WI38 (cell line): ENCODE data around the gene TTC16.

ENCODE experiments used
- H3K4me3 ChIP-seq: 2 replicates; pipeline ENCODE4 v1.5.1; 2011; ENCODE audit warnings: low read depth, mild to moderate bottlenecking, control low read depth, low read length
- CTCF ChIP-seq: IDR thresholded peaks from 2 replicates; pipeline ENCODE4 v1.5.1; 2012; ENCODE audit warnings: low read depth, mild to moderate bottlenecking, control low read depth, low read length

The TTC16 gene

GRCh38 chr9:127706836-127707241, 9.0 kb upstream of the TTC16 start, which contains the start of gene CFAP157:
Gene CFAP157, plus strand, starts transcription at chr9:127706988. Its CDS starts 44 bp downstream, at chr9:127707032.
- TF ChIP-seq CTCF = no peak
- H3K4me3 ChIP-seq = no peak within 1 kb of the TSS

GRCh38 chr9:127707766-127708165, 8.1 kb upstream of the TTC16 start:
- no peak overlapping the region for H3K4me3 ChIP-seq
- no peak for TF ChIP-seq CTCF

- H3K4me3 ChIP-seq = no peak overlapping the region
Observed at GRCh38 chr9:127708952-127709587, 6.8 kb upstream of the TTC16 start.

GRCh38 chr9:127710204-127710783, 5.6 kb upstream of the TTC16 start:
- no peak overlapping the region for H3K4me3 ChIP-seq
- no peak for TF ChIP-seq CTCF

More at GRCh38 chr9:127708952-127709587, 6.8 kb upstream of the TTC16 start:
- no peak for TF ChIP-seq CTCF

GRCh38 chr9:127711226-127711701, 4.6 kb upstream of the TTC16 start:
- H3K4me3 ChIP-seq = no peak overlapping the region
- TF ChIP-seq CTCF = no peak

- H3K4me3 ChIP-seq = no peak overlapping the region
- no peak for TF ChIP-seq CTCF
Observed at GRCh38 chr9:127711831-127712274, 4.0 kb upstream of the TTC16 start.

- H3K4me3 ChIP-seq = no peak overlapping the region
- TF ChIP-seq CTCF = no peak
Observed at GRCh38 chr9:127712371-127712770, 3.5 kb upstream of the TTC16 start.
